GM12864 (cell line): ENCODE measurements around the gene PPP2R5A.

Source experiments
- DNase-seq: peaks from one replicate; pipeline ENCODE4 v3.0.0-alpha.2; 2011; ENCODE audit warnings: low read depth
- H3K4me3 ChIP-seq: 2 replicates; pipeline ENCODE4 v1.5.1; 2011; ENCODE audit warnings: mild to moderate bottlenecking, low read depth, low read length, control low read depth
- TF ChIP-seq, protein P1 (sequence below): IDR thresholded peaks from 2 replicates; pipeline ENCODE4 v1.5.1; 2011; ENCODE audit warnings: low read depth, mild to moderate bottlenecking, moderate library complexity, low read length, control low read depth, inconsistent platforms; ENCODE audit errors: missing control alignments

PPP2R5A gene

DNA sequence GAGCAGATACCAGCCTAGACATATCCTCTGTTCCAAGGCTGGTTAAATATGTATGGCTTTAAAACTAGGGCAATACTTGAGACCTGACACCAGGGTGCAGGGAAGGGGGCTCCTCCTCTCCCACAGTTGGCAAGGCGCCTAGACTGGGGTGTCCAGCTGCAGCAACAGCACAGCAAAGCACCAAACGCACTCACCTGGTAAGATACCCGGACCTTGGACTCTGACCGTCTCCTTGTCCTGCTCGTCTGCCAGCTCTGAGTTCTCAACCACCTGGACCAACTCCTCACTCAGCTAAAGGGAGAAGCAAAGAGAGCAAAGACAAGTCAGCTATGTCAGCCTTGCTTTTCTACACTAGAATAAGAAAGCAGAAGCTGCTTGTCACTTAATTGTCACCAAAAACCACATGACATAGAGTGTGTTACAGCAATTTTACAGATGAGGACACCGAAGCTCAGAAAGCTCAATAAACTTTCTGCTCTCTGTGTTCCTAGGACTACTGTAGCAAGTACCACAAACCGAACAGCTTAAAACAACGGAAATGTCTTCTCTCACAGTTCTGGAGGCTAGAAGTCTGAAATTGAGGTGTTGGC, 125.1 kb downstream of the PPP2R5A start:
- TF ChIP-seq, protein P1, sequence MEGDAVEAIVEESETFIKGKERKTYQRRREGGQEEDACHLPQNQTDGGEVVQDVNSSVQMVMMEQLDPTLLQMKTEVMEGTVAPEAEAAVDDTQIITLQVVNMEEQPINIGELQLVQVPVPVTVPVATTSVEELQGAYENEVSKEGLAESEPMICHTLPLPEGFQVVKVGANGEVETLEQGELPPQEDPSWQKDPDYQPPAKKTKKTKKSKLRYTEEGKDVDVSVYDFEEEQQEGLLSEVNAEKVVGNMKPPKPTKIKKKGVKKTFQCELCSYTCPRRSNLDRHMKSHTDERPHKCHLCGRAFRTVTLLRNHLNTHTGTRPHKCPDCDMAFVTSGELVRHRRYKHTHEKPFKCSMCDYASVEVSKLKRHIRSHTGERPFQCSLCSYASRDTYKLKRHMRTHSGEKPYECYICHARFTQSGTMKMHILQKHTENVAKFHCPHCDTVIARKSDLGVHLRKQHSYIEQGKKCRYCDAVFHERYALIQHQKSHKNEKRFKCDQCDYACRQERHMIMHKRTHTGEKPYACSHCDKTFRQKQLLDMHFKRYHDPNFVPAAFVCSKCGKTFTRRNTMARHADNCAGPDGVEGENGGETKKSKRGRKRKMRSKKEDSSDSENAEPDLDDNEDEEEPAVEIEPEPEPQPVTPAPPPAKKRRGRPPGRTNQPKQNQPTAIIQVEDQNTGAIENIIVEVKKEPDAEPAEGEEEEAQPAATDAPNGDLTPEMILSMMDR: no peak
- H3K4me3 ChIP-seq: no peak overlapping the region
- no peak for DNase-seq
